Gastroesophageal sphincter (tissue), 3 donors: Measurements from ENCODE around the gene PTPRG.

Source experiments
- POLR2A ChIP-seq, 2 donors: fragments of 450-650 bp; IDR thresholded peaks; one replicate each; pipeline ENCODE4 v1.6.1; 2017; ENCODE audit warnings: antibody characterized with exemption in 2 of 2, mild to moderate bottlenecking in 2 of 2, moderate library complexity in 1 of 2
- POLR2AphosphoS5 ChIP-seq: sonication (generic); formaldehyde crosslinking; IDR thresholded peaks from one replicate; pipeline ENCODE4 v1.6.1; 2017; ENCODE audit warnings: antibody characterized with exemption
- TF ChIP-seq, protein P1 (sequence below), 4 experiments: fragments of 200-600 bp in 2 of 4; fragments of 450-650 bp in 2 of 4; sonication (generic) in 1 of 4; IDR thresholded peaks; one replicate each; pipeline ENCODE4 v1.5.1; 2017 to 2019; ENCODE audit warnings: antibody characterized with exemption in 4 of 4, mild to moderate bottlenecking in 2 of 4, moderate library complexity in 2 of 4

DNA sequence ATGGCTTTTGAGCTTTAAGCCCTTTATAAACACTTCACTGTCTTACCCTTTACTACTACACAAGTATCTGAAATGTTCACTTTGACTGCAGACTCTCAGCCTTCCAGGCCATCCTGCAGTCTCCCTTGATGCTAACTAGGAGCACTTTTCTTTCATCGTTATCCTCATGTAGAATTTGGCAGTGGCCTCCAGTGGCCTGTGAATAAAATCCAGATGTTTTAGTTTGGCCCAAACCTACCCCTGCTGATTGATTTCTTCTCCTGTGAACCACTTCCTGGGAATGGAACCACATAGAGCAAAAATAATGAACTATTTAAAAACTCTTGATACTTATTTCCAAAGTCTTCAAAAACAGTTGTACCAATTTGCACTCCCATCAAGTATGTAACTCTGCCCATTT, 540.1 kb downstream of the PTPRG start:
- TF ChIP-seq POLR2A (IDR thresholded peaks at IDR 0.05) (no peak), POLR2AphosphoS5 (no peak)
- TF ChIP-seq, protein P1, sequence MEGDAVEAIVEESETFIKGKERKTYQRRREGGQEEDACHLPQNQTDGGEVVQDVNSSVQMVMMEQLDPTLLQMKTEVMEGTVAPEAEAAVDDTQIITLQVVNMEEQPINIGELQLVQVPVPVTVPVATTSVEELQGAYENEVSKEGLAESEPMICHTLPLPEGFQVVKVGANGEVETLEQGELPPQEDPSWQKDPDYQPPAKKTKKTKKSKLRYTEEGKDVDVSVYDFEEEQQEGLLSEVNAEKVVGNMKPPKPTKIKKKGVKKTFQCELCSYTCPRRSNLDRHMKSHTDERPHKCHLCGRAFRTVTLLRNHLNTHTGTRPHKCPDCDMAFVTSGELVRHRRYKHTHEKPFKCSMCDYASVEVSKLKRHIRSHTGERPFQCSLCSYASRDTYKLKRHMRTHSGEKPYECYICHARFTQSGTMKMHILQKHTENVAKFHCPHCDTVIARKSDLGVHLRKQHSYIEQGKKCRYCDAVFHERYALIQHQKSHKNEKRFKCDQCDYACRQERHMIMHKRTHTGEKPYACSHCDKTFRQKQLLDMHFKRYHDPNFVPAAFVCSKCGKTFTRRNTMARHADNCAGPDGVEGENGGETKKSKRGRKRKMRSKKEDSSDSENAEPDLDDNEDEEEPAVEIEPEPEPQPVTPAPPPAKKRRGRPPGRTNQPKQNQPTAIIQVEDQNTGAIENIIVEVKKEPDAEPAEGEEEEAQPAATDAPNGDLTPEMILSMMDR (IDR thresholded peaks at IDR 0.05) = no peak
